ENCODE measurements around the gene RPL26.
"Not testable (repeated sequence)": the region's sequence is repeated elsewhere in the genome, so short reads cannot be mapped to it uniquely, and the experiment has no call there.

RPL26 gene

GRCh38 chr17:8382052-8382879 is 727 bp downstream of the RPL26 start:
- Mint-ChIP-seq H3K4me3 (peak overlapping the region; percentile 99), H3K4me1 (peaks cover 60% of the 10 kb centered on the region), H3K36me3 (peaks cover 61% of the 10 kb centered on the region), H3K9me3 (no peaks in the 10 kb centered on the region), H3K27ac (peak overlapping the region; percentile 99)
- DNase-seq (ENCODE audit: low spot score in 2 of 2) (no peak), ATAC-seq (no peak)

GRCh38 chr17:8380049-8380448 is 2.9 kb downstream of the RPL26 start:
- Mint-ChIP-seq H3K4me1 (peaks cover 65% of the 10 kb centered on the region), H3K27ac (peak overlapping the region; percentile 99), H3K4me3 (peak overlapping the region; percentile 99), H3K9me3 (no peaks in the 10 kb centered on the region), H3K36me3 (peaks cover 83% of the 10 kb centered on the region)
- DNase-seq (ENCODE audit: low spot score in 2 of 2), result no peak
- ATAC-seq, result no peak

GRCh38 chr17:8378117-8378516 is 4.9 kb downstream of the RPL26 start:
- Mint-ChIP-seq H3K4me1 (peaks cover 54% of the 10 kb centered on the region), H3K27ac (peak overlapping the region; percentile 51), H3K36me3 (peaks cover 82% of the 10 kb centered on the region)
- H3K4me3 Mint-ChIP-seq; H3K9me3 Mint-ChIP-seq; DNase-seq (ENCODE audit: low spot score in 2 of 2); ATAC-seq: not testable (repeated sequence)

GRCh38 chr17:8377422-8377821 is 5.6 kb downstream of the RPL26 start:
- Mint-ChIP-seq H3K36me3 (peaks cover 75% of the 10 kb centered on the region), H3K27ac (peak overlapping the region; percentile 51), H3K9me3 (no peaks in the 10 kb centered on the region), H3K4me1 (peaks cover 54% of the 10 kb centered on the region), H3K4me3 (peak overlapping the region; percentile 75)
- ATAC-seq (no peak), DNase-seq (ENCODE audit: low spot score in 2 of 2) (no peak)

- ATAC-seq, result peak; percentile 98
- Mint-ChIP-seq H3K4me3 (peak within 1 kb of the TSS; percentile 75), H3K9me3 (no peaks in the 10 kb centered on the region), H3K4me1 (peaks cover 54% of the 10 kb centered on the region), H3K36me3 (peaks cover 66% of the 10 kb centered on the region), H3K27ac (peak within 1 kb of the TSS; percentile 51)
- peak; percentile 87 to 94 for DNase-seq (ENCODE audit: low spot score in 2 of 2)
Measured at GRCh38 chr17:8376271-8377067, 6.5 kb downstream of the RPL26 start, which contains the start of gene KRABD2. Gene KRABD2 (minus strand): TSS chr17:8376704.

GRCh38 chr17:8375738-8376259 is 7.2 kb downstream of the RPL26 start:
- no peak for DNase-seq (ENCODE audit: low spot score in 2 of 2)
- H3K4me1 Mint-ChIP-seq, result peaks cover 48% of the 10 kb centered on the region
- H3K27ac Mint-ChIP-seq, result peak overlapping the region; percentile 51
- H3K9me3 Mint-ChIP-seq, result no peaks in the 10 kb centered on the region
- no peak for ATAC-seq
- peak overlapping the region; percentile 75 for H3K4me3 Mint-ChIP-seq
- H3K36me3 Mint-ChIP-seq, result peaks cover 59% of the 10 kb centered on the region

- Mint-ChIP-seq H3K36me3 (peaks cover 56% of the 10 kb centered on the region), H3K4me1 (peaks cover 32% of the 10 kb centered on the region)
- H3K27ac Mint-ChIP-seq; ATAC-seq; DNase-seq (ENCODE audit: low spot score in 2 of 2); H3K4me3 Mint-ChIP-seq; H3K9me3 Mint-ChIP-seq: not testable (repeated sequence)
Measured at GRCh38 chr17:8373856-8374255, 9.1 kb downstream of the RPL26 start.

- Mint-ChIP-seq H3K27ac (no peak overlapping the region), H3K9me3 (no peaks in the 10 kb centered on the region), H3K36me3 (peaks cover 41% of the 10 kb centered on the region), H3K4me3 (no peak overlapping the region), H3K4me1 (peaks cover 18% of the 10 kb centered on the region)
- ATAC-seq, result no peak
- DNase-seq (ENCODE audit: low spot score in 2 of 2), result no peak
Measured at GRCh38 chr17:8372422-8372821, 10.6 kb downstream of the RPL26 start.

- H3K4me1 Mint-ChIP-seq, result peaks cover 15% of the 10 kb centered on the region
- H3K4me3 Mint-ChIP-seq, result no peak overlapping the region
- no peaks in the 10 kb centered on the region for H3K9me3 Mint-ChIP-seq
- no peak overlapping the region for H3K27ac Mint-ChIP-seq
- ATAC-seq (no peak), DNase-seq (ENCODE audit: low spot score in 2 of 2) (no peak)
- H3K36me3 Mint-ChIP-seq, result peaks cover 35% of the 10 kb centered on the region
Measured at GRCh38 chr17:8371786-8372185, 11.2 kb downstream of the RPL26 start.

GRCh38 chr17:8369944-8370343 is 13.0 kb downstream of the RPL26 start:
- Mint-ChIP-seq H3K4me3 (no peak overlapping the region), H3K9me3 (no peaks in the 10 kb centered on the region), H3K4me1 (no peaks in the 10 kb centered on the region), H3K27ac (no peak overlapping the region), H3K36me3 (peaks cover 21% of the 10 kb centered on the region)
- DNase-seq (ENCODE audit: low spot score in 2 of 2) (no peak), ATAC-seq (no peak)

GRCh38 chr17:8368193-8368592 is 14.8 kb downstream of the RPL26 start:
- Mint-ChIP-seq H3K4me3 (no peak overlapping the region), H3K9me3 (no peaks in the 10 kb centered on the region), H3K27ac (no peak overlapping the region), H3K36me3 (peaks cover 20% of the 10 kb centered on the region), H3K4me1 (no peaks in the 10 kb centered on the region)
- DNase-seq (ENCODE audit: low spot score in 2 of 2) (no peak), ATAC-seq (no peak)

- peak overlapping the region; percentile 33 for H3K27ac Mint-ChIP-seq
- H3K4me3 Mint-ChIP-seq, result no peak overlapping the region
- DNase-seq (ENCODE audit: low spot score in 2 of 2), result no peak
- H3K4me1 Mint-ChIP-seq, result no peaks in the 10 kb centered on the region
- no peaks in the 10 kb centered on the region for H3K9me3 Mint-ChIP-seq
- ATAC-seq, result no peak
- peaks cover 20% of the 10 kb centered on the region for H3K36me3 Mint-ChIP-seq
Measured at GRCh38 chr17:8366231-8366630, 16.8 kb downstream of the RPL26 start.

GRCh38 chr17:8365143-8365542 is 17.9 kb downstream of the RPL26 start:
- DNase-seq (ENCODE audit: low spot score in 2 of 2) (no peak), ATAC-seq (no peak)
- Mint-ChIP-seq H3K27ac (no peak overlapping the region), H3K36me3 (peaks cover 17% of the 10 kb centered on the region), H3K4me1 (no peaks in the 10 kb centered on the region), H3K9me3 (no peaks in the 10 kb centered on the region), H3K4me3 (no peak overlapping the region)

GRCh38 chr17:8362651-8363332 is 20.2 kb downstream of the RPL26 start:
- ATAC-seq (no peak), DNase-seq (ENCODE audit: low spot score in 2 of 2) (no peak)
- H3K36me3 Mint-ChIP-seq, result peaks cover 4% of the 10 kb centered on the region
- no peak overlapping the region for H3K27ac Mint-ChIP-seq
- H3K4me3 Mint-ChIP-seq, result no peak overlapping the region
- H3K9me3 Mint-ChIP-seq, result no peaks in the 10 kb centered on the region
- peaks cover 7% of the 10 kb centered on the region for H3K4me1 Mint-ChIP-seq

- peak overlapping the region; percentile 39 for H3K27ac Mint-ChIP-seq
- H3K4me1 Mint-ChIP-seq, result peaks cover 7% of the 10 kb centered on the region
- no peak overlapping the region for H3K4me3 Mint-ChIP-seq
- ATAC-seq (no peak), DNase-seq (ENCODE audit: low spot score in 2 of 2) (no peak)
- H3K36me3 Mint-ChIP-seq, result no peaks in the 10 kb centered on the region
- no peaks in the 10 kb centered on the region for H3K9me3 Mint-ChIP-seq
Measured at GRCh38 chr17:8360751-8361150, 22.2 kb downstream of the RPL26 start.

All from stimulated activated effector memory CD8-positive, alpha-beta T cell treated with anti-CD3 and anti-CD28 coated beads, Interleukin-12 subunit alpha, Interleukin-12 subunit beta, amount 100 ng/mL, for 72 hours (primary cell).